ENCODE results near the gene TAS2R13.

Gene TAS2R13

GRCh38 chr12:10863512-10864218, 45.7 kb downstream of the TAS2R13 start:
- no peak for DNase-seq

DNA sequence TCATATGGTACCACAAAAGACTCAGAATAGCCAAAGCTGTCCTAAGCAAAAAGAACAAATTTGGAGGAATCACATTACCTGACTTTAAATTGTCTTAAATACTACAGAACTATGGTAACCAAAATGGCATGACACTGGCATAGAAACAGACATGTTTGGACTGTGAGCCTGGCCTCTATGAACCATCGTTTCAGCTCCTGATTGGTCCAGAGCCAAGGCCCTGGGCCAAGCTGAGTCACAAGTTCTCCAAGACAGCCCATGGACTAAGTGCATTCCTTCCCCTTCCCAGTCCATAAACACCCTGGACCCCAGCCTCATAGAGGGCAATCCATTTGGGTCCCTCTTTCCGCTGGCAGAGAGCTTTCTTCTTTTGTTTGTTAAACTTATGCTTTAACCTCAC, 48.0 kb downstream of the TAS2R13 start:
- DNase-seq, result no peak

All from stimulated activated CD4-positive, alpha-beta T cell treated with anti-CD3 and anti-CD28 coated beads, Interleukin-2, amount 100 ng/mL, for 24 hours (primary cell).